GM18505 (cell line): Measurements from ENCODE around the gene GJD2.

Experiments
- ATAC-seq: cut with Tn5 transposase; IDR thresholded peaks from one replicate; pipeline ENCODE4 v1.9.1; 2021; ENCODE audit not compliant: unreplicated experiment
- POLR2A ChIP-seq: IDR thresholded peaks from 4 replicates; pipeline ENCODE4 v1.6.1; 2011; ENCODE audit warnings: borderline replicate concordance; ENCODE audit not compliant: insufficient read depth, insufficient read length; ENCODE audit errors: extremely low read depth

Gene GJD2

GRCh38 chr15:34713635-34714034 lies 41.2 kb downstream of the GJD2 start:
- ATAC-seq: no peak
- no peak for TF ChIP-seq POLR2A

DNA sequence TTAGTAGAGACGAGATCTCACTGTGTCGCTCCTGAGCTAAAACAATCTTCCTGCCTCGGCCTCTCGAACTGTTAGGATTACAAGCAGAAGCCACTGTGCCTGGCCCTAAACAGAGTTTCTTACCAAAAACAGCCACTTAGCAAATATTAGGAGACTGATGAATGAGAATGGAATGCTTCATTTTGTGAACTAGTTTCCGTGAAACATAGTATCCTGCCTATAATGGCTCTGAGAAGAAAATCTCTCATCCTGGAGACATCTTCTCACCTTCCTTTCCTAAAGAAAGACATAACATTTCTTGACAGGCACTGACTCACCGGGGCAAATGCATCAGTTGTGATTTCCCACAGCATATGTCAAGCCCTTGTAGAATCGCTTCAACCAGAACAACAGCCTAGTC lies 44.9 kb downstream of the GJD2 start:
- TF ChIP-seq POLR2A: no peak
- ATAC-seq: no peak

GRCh38 chr15:34708422-34708821 lies 46.4 kb downstream of the GJD2 start:
- ATAC-seq: no peak
- TF ChIP-seq POLR2A: no peak

- TF ChIP-seq POLR2A: no peak
- ATAC-seq: no peak
These were observed 53.3 kb downstream of the GJD2 start for GRCh38 chr15:34701536-34701935.
